Hypothalamus (tissue), 51 donors: ENCODE results near the gene RBM39.
A peak's percentile ranks its signal among the peaks of the same experiment; 100 is the strongest.
"Not testable (repeated sequence)": the region's sequence is repeated elsewhere in the genome, so short reads cannot be mapped to it uniquely, and the experiment has no call there.

Source experiments
- DNase-seq, 51 donors: peaks; one replicate each; lab custom pipeline; 2025; lab: John Stamatoyannopoulos, UW

The RBM39 gene

DNA sequence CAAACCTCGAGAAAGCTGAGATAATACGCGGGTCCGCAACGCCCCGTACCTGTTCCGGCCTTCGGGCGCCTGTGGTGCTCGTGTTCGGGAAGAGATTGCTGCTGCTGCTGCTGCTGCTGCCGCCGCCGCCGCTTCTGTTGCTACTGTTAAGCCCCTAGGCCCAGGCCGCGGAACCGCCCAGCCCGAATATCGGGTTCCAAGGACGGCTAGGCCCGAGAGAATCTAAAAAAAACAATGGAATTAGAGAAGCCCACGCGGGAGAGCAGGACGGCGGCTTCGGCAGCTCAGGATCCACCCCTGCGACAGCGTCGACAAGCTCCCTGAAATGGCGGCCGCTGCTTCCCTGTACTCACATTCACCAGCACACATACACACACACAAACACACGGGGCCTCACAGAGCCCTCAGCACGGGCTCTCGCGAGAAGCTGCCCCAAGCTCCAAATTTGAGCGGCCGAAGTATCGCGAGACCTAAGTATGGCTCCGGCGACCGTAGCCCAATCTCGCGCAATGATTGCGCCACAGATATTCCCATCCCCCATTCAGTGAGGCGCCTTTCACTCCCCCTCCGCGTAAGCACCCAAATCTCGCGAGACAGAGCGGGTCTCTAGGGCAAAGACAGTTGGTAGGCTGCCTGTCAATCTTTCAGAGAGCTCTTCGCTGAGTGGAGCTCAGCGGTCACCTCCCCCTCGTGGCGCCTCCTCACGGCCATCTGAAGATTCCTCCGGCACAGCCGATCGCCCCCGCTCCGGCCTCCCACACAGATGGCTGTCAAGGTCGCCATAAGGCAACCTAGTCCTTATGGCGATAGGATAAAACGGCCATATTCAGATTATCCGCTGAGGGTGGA is at the start of gene RBM39:
RBM39 (minus strand) TSS at position 369 of the 849 bp plus-strand sequence. CDS start 1,386 bp downstream, outside the sequence.
- DNase-seq: peak; percentile 78 to 100 (median 99)

- DNase-seq: no peak
Observed at GRCh38 chr20:35791821-35792220, 49.8 kb upstream of the RBM39 start.

DNA sequence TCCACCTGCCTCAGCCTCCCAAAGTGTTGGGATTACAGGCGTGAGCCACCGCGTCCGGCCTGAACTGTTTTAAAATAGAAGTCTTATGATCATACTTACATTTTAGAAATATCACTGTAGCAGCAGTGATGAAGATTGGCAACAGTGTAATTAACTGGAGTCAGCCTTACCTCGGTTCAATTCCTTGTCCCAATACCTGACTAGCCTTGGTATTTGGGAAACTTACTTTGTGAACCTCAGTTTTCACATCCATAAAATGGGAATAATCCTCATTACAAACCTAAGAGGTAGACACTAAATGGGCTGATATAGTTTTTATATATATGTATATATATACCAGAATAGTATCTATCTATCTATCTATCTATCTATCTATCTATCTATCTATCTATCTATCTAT is 49.0 kb upstream of the RBM39 start:
- no peak for DNase-seq

GRCh38 chr20:35788796-35789195 is 46.7 kb upstream of the RBM39 start:
- no peak for DNase-seq

GRCh38 chr20:35785541-35785940 is 43.5 kb upstream of the RBM39 start:
- DNase-seq: not testable (repeated sequence)

DNA sequence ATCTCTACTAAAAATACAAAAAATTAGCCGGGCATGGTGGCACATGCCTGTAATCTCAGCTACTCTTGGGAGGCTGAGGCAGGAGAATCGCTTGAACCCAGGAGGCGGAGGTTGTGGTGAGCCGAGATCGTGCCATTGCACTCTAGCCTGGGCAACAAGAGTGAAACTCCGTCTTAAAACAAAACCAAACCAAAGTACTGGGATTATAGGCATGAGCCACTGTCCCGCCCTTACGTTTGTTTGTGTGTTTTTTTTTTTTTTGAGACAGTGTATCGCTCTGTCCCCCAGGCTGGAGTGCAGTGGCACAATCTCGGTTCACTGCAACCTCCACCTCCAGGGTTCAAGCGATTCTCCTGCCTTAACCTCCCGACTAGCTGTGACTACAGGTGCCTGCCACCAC is 41.8 kb upstream of the RBM39 start:
- DNase-seq: not testable (repeated sequence)

DNA sequence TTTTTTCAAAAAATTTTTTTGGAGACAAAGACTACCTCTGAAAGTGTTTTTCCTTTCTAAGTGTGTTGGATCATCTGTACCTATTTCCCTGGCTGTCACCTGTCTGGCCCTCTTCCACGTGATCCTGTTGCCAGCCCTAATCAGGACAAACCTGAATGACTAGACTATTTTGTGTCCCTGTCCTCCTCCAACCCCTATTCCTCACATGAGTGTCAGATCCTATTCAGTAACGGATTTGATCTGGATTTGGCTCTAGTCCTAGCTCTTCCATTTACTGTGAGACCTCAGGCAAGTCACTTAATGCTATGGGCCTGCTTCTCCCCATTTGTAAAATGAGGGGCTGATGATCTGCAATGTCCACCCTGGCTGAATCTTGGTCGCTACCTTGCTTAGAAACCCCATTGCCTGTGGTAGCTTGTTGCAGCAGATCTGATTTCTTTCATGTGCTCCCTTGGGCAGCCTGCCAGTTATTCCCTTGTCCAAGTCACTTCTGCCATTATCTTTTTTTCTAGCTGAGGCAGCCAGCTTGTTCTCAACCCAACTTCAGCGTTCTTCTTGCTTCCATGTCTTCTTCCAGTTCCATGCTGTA is 34.5 kb upstream of the RBM39 start:
- DNase-seq: peak in 17 of 51 donors; percentile 2 to 40 (median 10)

GRCh38 chr20:35774391-35774790 is 32.3 kb upstream of the RBM39 start:
- no peak for DNase-seq

DNA sequence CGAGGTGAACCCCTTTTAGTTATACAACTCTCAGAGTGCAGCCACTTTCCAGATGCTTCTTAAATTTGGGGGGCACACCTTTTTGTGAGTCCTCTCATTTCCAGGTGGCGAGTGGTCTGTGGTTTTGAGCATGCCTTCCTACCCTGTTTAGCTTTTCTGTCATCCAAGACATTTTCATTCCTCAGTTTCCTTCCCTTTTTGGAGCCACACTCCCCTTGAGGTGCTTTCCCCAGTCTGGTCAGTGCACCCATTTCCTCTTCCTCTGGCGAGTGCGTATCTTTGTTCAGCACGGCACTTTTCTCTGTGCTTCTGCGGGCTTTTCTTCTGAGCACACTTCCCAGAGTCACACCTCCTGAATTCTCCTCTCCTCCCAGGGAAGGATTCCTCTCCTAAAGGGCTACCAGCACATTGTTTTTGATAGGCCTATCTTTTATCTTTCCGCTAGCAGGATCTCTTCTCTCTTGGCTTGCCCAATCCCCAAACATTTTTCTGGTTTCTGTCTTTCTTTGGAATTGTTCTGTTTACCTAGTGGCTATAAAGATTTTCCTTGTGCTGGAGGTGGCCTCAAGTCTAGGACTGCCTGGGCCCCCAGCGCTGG is 31.2 kb upstream of the RBM39 start:
- peak in 11 of 51 donors; percentile 2 to 35 (median 9) for DNase-seq

DNA sequence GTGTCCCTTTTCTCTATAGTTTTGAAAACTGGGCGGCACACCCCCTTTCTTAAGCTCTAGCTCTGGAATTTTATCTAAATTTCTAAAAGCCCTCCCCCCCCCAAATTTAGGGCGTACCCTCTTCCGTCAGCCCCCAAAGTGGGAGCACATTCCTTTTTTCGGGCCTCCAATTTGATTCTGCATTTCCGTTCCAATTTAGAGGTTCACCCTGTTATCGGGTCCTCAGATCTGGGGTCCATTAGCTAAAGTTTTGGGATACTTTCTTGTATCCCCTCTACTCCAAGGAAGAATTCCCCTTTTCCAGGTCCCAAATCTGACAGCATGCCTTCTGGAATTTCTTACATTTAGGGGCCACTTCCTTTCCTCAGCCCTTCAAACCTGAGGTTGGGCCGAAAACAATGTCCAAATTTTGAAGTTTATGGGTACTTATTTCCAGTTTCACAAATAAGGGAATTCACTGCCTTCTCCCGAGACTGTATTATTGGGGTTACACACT is 30.6 kb upstream of the RBM39 start:
- DNase-seq: peak in 1 of 51 donors; percentile 28

GRCh38 chr20:35771689-35772562 is 29.9 kb upstream of the RBM39 start, which contains the start of gene PHF20:
Gene PHF20 (plus strand): TSS chr20:35772015. CDS start chr20:35801523, 29,508 bp downstream.
- DNase-seq: peak; percentile 74 to 99 (median 97)

DNA sequence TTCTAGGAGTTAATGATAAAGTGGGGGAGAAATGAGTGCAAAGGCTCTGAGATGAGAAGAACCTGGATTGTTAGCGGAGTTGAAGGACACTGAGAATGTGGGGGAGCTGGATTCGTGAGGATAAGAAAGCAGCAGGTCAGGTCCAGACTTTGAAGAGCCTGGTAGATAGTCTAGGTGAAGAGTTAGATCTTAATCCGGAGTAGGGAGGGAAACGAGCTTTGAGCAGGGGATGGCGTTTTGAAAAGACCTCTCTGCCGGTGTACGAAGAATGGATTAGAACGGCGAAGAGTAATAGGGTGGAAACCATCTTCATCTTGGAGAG is 29.3 kb upstream of the RBM39 start:
- DNase-seq: no peak

- peak in 49 of 51 donors; percentile 9 to 91 (median 68) for DNase-seq
Observed at GRCh38 chr20:35768731-35769664, 26.9 kb upstream of the RBM39 start.

DNA sequence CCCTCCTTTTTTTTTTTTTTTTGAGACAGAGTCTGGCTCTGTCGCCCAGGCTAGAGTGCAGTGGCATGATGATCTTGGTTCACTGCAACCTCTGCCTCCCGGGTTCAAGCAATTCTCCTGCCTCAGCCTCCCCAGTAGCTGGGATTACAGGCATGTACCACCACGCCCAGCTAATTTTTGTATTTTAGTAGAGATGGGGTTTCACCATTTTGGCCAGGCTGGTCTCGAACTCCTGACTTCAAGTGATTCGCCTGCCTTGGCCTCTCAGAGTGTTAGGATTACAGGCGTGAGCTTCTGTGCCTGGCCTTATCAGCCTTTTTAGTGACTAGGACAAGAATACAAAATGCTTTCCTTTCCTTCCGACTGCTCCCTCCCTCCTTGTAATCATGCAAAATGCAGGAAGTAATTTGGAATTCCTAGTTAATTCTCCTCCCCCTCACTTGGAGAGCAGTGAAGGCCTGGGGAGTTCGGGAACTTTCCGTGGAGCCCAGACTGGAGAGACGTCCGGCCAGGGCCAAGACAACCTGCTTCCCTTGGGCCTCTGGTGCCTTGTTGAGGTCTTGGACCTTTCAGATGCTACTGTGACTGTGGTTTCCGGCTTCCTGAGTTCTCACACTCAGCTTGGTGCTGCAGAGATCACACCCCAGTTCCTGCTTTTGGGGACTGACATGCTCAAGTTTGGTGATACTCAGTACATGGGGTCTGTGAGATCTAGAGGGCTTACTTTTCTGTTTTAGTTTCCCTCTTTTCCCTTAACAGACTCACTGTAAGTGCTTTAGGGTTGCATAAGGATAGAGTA is 25.8 kb upstream of the RBM39 start:
- DNase-seq: peak in 33 of 51 donors; percentile 2 to 61 (median 26)

DNA sequence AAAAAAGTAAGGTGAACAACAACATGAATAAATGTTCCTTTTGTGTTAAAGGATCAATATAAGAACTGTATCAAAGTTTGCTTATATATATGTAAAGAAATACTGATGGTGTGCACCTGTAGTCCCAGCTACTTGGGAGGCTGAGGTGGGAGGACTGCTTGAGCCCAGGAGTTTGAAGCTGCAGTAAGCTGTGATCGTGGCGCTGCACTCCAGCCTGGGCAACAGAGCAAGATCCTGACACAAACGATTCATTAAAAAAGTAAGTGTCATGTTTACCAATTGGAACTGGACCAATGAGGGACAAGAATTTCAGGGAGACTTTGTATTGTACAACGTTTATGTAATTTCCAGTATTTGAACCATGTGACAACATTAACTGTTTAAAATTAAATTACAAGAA is 24.8 kb upstream of the RBM39 start:
- DNase-seq: no peak

DNA sequence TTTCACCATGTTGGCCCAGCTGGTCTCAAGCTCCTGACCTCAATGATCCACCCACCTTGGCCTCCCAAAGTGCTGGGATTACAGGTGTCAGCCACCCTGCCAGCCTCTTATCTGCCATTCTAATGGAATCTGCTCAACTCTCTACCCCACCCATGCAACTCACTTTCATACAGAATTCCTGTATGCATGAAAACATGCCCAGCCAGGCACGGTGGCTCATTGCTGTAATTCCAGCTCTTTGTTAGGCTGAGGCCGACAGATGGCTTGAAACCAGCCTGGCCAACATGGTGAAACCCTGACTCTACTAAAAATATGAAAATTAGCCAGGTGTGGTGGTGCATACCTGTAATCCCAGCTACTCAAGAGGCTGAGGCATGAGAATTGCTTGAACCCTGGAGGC is 22.9 kb upstream of the RBM39 start:
- DNase-seq: not testable (repeated sequence)

DNA sequence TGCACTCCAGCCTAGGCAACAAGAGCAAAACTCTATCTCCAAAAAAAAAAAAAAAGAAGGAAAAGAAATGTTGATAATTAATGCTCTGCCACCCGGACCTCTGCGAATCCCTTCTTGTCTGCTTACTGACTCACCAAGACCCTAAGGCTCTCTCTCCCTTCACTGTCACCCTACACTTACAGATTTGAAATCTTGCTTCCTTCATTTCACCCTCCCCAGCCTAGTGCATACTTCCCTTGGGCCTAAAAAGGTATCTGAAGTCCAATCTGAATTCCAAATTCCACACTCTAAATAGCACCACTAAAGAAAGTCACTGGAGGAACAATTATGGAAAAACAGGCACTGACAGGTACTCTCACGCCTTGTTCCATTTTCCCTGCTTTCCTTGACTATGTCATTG is 20.4 kb upstream of the RBM39 start:
- no peak for DNase-seq

GRCh38 chr20:35761548-35761947 is 19.5 kb upstream of the RBM39 start:
- DNase-seq: not testable (repeated sequence)
